ENCODE measurements around the gene AOC2.

DNA sequence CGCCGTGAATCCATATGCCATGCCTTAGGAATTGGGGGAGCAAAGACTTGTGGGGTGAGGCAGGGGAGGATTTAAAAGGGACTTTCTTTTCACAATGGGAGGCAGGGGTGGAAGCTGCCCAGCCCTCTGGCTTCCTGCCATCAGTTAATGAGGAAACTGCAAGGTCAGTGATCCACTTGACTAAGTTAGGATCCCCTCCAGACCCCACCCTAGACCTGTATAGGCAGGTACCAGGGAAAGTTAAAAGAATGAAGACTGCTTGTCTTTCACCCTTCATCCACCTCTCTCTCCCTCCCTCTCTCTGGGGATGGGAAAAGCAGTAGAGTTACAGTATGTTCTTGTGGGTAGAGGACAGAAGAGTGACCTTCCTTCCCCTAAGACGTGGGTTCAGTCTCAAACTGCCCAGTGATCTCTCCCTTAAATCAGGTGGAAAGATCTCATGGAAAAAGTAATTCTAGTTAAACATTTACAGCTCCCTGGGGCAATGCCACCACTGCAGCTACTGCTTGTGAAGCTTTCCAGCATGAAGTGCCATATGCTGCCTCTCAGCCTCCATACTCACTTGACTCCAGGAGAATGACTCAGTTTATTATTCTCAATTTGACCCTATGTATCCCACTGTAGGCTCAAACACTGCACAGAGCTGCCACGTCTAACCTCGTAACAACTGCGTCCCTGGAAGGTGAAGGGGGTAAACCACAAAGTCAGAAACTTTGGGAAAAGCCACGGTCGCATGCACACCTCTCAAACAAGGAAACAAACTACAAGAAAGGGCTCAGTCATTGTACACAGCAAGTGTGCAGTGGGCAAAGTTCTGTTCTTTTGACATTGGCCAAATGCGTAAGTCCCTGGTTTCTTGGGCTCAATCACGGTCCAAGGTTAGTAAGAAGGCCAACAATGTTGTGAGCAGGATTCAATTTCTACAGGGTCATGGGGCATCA lies 47.0 kb upstream of the AOC2 start:
- TF ChIP-seq POLR2A (IDR thresholded peaks at IDR 0.05; ENCODE audit: control extremely low read depth in 1 of 2, low read depth in 2 of 2, low read length in 2 of 2): no peak
- TF ChIP-seq RAD21 (IDR thresholded peaks at IDR 0.05 in 1 of 2, conservative IDR thresholded peaks at IDR 0.05 in 1 of 2; ENCODE audit: low read depth in 2 of 2, low read length in 2 of 2): no peak
- TF ChIP-seq, protein P1, sequence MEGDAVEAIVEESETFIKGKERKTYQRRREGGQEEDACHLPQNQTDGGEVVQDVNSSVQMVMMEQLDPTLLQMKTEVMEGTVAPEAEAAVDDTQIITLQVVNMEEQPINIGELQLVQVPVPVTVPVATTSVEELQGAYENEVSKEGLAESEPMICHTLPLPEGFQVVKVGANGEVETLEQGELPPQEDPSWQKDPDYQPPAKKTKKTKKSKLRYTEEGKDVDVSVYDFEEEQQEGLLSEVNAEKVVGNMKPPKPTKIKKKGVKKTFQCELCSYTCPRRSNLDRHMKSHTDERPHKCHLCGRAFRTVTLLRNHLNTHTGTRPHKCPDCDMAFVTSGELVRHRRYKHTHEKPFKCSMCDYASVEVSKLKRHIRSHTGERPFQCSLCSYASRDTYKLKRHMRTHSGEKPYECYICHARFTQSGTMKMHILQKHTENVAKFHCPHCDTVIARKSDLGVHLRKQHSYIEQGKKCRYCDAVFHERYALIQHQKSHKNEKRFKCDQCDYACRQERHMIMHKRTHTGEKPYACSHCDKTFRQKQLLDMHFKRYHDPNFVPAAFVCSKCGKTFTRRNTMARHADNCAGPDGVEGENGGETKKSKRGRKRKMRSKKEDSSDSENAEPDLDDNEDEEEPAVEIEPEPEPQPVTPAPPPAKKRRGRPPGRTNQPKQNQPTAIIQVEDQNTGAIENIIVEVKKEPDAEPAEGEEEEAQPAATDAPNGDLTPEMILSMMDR (IDR thresholded peaks at IDR 0.05; ENCODE audit: control extremely low read depth in 1 of 3, insufficient read depth in 1 of 3, low read depth in 1 of 3, low read length in 3 of 3): no peak
- no peak for TF ChIP-seq CEBPB (IDR thresholded peaks at IDR 0.05; ENCODE audit: low read depth, low read length)
